Mesendoderm (in vitro differentiated cells): Measurements from ENCODE around the gene TST.

Source experiments
- DNase-seq: peaks from one replicate; pipeline ENCODE4 v3.0.0; 2013
- H2AK5ac ChIP-seq: 2 replicates; pipeline ENCODE4 v1.6.1; 2013; ENCODE audit warnings: low read length, inconsistent platforms
- H2BK120ac ChIP-seq: 2 replicates; pipeline ENCODE4 v1.6.1; 2013; ENCODE audit warnings: low read depth, mild to moderate bottlenecking, low read length, moderate library complexity, mixed read lengths
- H2BK15ac ChIP-seq: replicated peaks from 2 replicates; pipeline ENCODE4 v1.6.1; 2013; ENCODE audit warnings: low read depth, mild to moderate bottlenecking, moderate library complexity
- H2BK5ac ChIP-seq: 2 replicates; pipeline ENCODE4 v1.6.1; 2013; ENCODE audit warnings: low read length, inconsistent platforms
- H3K18ac ChIP-seq: 2 replicates; pipeline ENCODE4 v1.6.1; 2013; ENCODE audit warnings: mild to moderate bottlenecking, low read length, mixed read lengths
- H3K23ac ChIP-seq: one replicate; pipeline ENCODE4 v1.6.1; 2013; ENCODE audit warnings: low read length
- H3K27ac ChIP-seq: 2 replicates; pipeline ENCODE4 v1.5.1; 2013; ENCODE audit warnings: low read depth, mild to moderate bottlenecking, inconsistent platforms, low read length, moderate library complexity
- H3K27me3 ChIP-seq: 2 replicates; pipeline ENCODE4 v1.6.1; 2013; ENCODE audit warnings: low read length, control low read depth, mild to moderate bottlenecking, inconsistent platforms; ENCODE audit not compliant: insufficient read depth, poor library complexity
- H3K36me3 ChIP-seq: 2 replicates; pipeline ENCODE4 v1.6.1; 2013; ENCODE audit warnings: low read length, inconsistent platforms; ENCODE audit not compliant: control insufficient read depth, insufficient read depth
- H3K4ac ChIP-seq: one replicate; pipeline ENCODE4 v1.6.1; 2013; ENCODE audit warnings: low read depth, mild to moderate bottlenecking, low read length, moderate library complexity
- H3K4me1 ChIP-seq: 2 replicates; pipeline ENCODE4 v1.6.1; 2013; ENCODE audit warnings: low read depth, low read length, inconsistent platforms; ENCODE audit not compliant: control insufficient read depth
- H3K4me2 ChIP-seq: 2 replicates; pipeline ENCODE4 v1.6.1; 2013; ENCODE audit warnings: low read length
- H3K4me3 ChIP-seq: 2 replicates; pipeline ENCODE4 v1.5.1; 2013; ENCODE audit warnings: mild to moderate bottlenecking, low read length
- H3K56ac ChIP-seq: one replicate; pipeline ENCODE4 v1.6.1; 2013; ENCODE audit warnings: low read length
- H3K79me1 ChIP-seq: 2 replicates; pipeline ENCODE4 v1.6.1; 2013; ENCODE audit warnings: low read length, inconsistent platforms
- H3K79me2 ChIP-seq: 2 replicates; pipeline ENCODE4 v1.6.1; 2013; ENCODE audit warnings: mild to moderate bottlenecking, low read length; ENCODE audit not compliant: control insufficient read depth, insufficient read depth
- H3K9ac ChIP-seq: 2 replicates; pipeline ENCODE4 v1.6.1; 2013; ENCODE audit warnings: low read length, inconsistent platforms
- H4K5ac ChIP-seq: one replicate; pipeline ENCODE4 v1.6.1; 2013; ENCODE audit warnings: low read length
- H4K8ac ChIP-seq: one replicate; pipeline ENCODE4 v1.6.1; 2013; ENCODE audit warnings: low read depth, mild to moderate bottlenecking, control low read depth, low read length, moderate library complexity
- WGBS: extraction: QIAGEN DNeasy Blood & Tissue Kit; methylation state at CpG from one replicate; pipeline ENCODE4 v1.1.7; 2013; ENCODE audit warnings: low lambda C conversion rate, missing lambda C conversion rate; ENCODE audit not compliant: insufficient coverage; ENCODE audit errors: extremely low coverage; 5-methylcytosine and 5-hydroxymethylcytosine counted together

The TST gene

DNA sequence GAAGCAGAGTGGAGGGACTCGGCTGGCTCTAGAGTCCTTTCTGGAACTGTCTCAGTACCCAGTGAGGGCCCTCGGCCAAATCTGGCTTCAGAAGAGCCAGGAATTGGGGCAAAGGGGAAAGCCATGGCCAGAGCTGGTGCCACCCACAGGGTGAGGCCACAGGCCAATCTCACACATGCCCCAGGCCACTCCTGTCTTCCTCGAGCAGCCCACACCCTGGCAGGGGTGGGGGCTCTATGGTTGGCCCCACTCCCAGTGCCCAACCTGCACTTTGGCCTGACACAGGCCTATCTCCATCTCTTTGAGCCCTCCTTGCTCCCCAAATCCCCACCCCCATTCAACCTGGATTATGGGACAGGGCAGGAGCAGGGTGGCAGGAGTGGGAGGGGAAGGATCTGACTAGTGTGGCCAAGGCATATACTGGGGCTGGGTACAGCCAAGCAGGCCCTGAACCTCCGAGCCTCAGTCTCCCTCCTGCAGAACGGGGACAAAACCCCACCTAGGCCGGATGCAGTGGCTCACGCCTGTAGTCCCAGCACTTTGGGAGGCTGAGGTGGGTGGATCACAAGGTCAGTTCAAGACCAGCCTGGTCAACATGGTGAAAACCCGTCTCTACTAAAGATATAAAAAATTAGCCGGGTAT lies 6.9 kb downstream of the TST start:
- no peak overlapping the region for H2BK120ac ChIP-seq
- WGBS = no CpG with 5 or more reads among the region's 9 CpGs

DNA sequence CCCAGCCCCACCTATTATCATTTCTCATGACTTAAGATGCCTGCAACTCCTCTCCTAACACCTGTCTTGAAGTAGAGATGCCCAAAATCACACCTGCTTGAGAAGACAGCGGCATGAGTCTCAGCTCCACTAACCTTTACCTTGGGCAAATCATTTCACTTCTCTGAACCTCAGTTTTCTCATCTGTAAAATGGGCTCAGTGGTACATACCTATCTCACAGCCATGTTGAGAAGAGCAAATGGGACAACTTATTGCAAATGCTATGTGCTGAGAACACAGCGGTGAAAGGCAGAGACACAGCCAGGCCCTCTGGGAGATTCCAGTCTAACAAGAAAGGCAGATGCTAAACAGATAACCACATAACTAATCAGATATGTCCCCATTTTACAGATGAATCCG lies 7.8 kb downstream of the TST start:
- WGBS = no CpG with 5 or more reads among the region's 3 CpGs

More for the DNA sequence above, 6.9 kb downstream of the TST start:
- Histone ChIP-seq H3K36me3 (no peaks in the 10 kb centered on the region), H3K23ac (no peak overlapping the region), H3K18ac (no peak overlapping the region), H3K9ac (no peak overlapping the region), H3K79me2 (no peaks in the 10 kb centered on the region), H2BK5ac (no peak overlapping the region), H3K4ac (no peak overlapping the region), H2AK5ac (no peak overlapping the region), H3K79me1 (peaks cover 2% of the 10 kb centered on the region), H3K27ac (no peak overlapping the region), H3K27me3 (no peaks in the 10 kb centered on the region), H3K56ac (no peak overlapping the region), H3K4me3 (no peak overlapping the region), H4K5ac (no peak overlapping the region), H2BK15ac (no peak overlapping the region), H3K4me2 (no peak overlapping the region), H3K4me1 (no peaks in the 10 kb centered on the region), H4K8ac (no peak overlapping the region)
- no peak for DNase-seq

DNA sequence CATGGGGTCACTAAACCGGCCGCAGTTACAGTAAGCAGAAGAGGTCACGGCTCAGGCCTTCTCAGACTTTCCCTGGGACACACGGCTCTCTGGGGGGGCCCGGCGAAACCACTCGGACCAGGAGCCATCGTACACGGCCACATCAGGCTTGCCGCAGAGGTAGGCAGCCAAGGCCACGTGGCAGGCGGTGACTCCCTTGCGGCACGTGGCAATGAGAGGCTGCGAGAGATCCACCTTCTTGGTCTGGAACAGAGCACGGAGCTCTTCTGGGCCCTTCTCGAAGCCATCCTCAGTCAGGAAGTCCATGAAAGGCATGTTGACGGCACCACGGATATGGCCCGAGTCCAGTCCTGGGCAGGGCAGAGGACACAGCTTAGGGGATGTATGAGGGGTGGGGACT lies 8.3 kb downstream of the TST start:
- Histone ChIP-seq H2BK120ac (no peak overlapping the region), H3K4me2 (no peak overlapping the region), H4K5ac (no peak overlapping the region), H3K4me3 (no peak overlapping the region), H3K27ac (no peak overlapping the region), H2AK5ac (no peak overlapping the region), H3K9ac (no peak overlapping the region), H3K79me1 (no peaks in the 10 kb centered on the region), H3K36me3 (no peaks in the 10 kb centered on the region), H3K56ac (no peak overlapping the region), H3K79me2 (no peaks in the 10 kb centered on the region), H3K27me3 (no peaks in the 10 kb centered on the region), H3K18ac (no peak overlapping the region), H3K4ac (no peak overlapping the region), H2BK5ac (no peak overlapping the region), H3K23ac (no peak overlapping the region), H3K4me1 (no peaks in the 10 kb centered on the region), H4K8ac (no peak overlapping the region), H2BK15ac (no peak overlapping the region)
- no CpG with 5 or more reads among the region's 20 CpGs for WGBS
- no peak for DNase-seq

More for the DNA sequence above, 7.8 kb downstream of the TST start:
- Histone ChIP-seq H2AK5ac (no peak overlapping the region), H3K4me3 (no peak overlapping the region), H3K79me2 (no peaks in the 10 kb centered on the region), H3K4me1 (no peaks in the 10 kb centered on the region), H2BK120ac (no peak overlapping the region), H4K5ac (no peak overlapping the region), H4K8ac (no peak overlapping the region), H3K9ac (no peak overlapping the region), H3K4ac (no peak overlapping the region), H3K36me3 (no peaks in the 10 kb centered on the region), H3K79me1 (no peaks in the 10 kb centered on the region), H2BK5ac (no peak overlapping the region), H3K27ac (no peak overlapping the region), H3K23ac (no peak overlapping the region), H3K4me2 (no peak overlapping the region), H2BK15ac (no peak overlapping the region), H3K27me3 (no peaks in the 10 kb centered on the region), H3K18ac (no peak overlapping the region), H3K56ac (no peak overlapping the region)
- no peak for DNase-seq

GRCh38 chr22:37010174-37010573 lies 9.1 kb downstream of the TST start:
- Histone ChIP-seq H4K5ac (no peak overlapping the region), H2AK5ac (no peak overlapping the region), H3K27me3 (no peaks in the 10 kb centered on the region), H2BK15ac (no peak overlapping the region), H3K56ac (no peak overlapping the region), H3K36me3 (no peaks in the 10 kb centered on the region), H3K79me1 (no peaks in the 10 kb centered on the region), H3K79me2 (no peaks in the 10 kb centered on the region), H2BK120ac (no peak overlapping the region), H3K23ac (no peak overlapping the region), H4K8ac (no peak overlapping the region), H3K9ac (no peak overlapping the region), H3K4me2 (no peak overlapping the region), H3K4ac (no peak overlapping the region), H2BK5ac (no peak overlapping the region), H3K18ac (no peak overlapping the region), H3K4me1 (no peaks in the 10 kb centered on the region), H3K27ac (no peak overlapping the region), H3K4me3 (no peak overlapping the region)
- WGBS = no CpG with 5 or more reads among the region's 4 CpGs
- DNase-seq = no peak

GRCh38 chr22:37009490-37009889 lies 9.8 kb downstream of the TST start:
- Histone ChIP-seq H3K4me2 (no peak overlapping the region), H3K4ac (no peak overlapping the region), H3K36me3 (no peaks in the 10 kb centered on the region), H3K27ac (no peak overlapping the region), H3K79me1 (no peaks in the 10 kb centered on the region), H3K27me3 (no peaks in the 10 kb centered on the region), H3K23ac (no peak overlapping the region), H3K4me3 (no peak overlapping the region), H4K8ac (no peak overlapping the region), H4K5ac (no peak overlapping the region), H2BK120ac (no peak overlapping the region), H3K18ac (no peak overlapping the region), H3K9ac (no peak overlapping the region), H2AK5ac (no peak overlapping the region), H3K79me2 (no peaks in the 10 kb centered on the region), H2BK5ac (no peak overlapping the region), H3K4me1 (no peaks in the 10 kb centered on the region), H2BK15ac (no peak overlapping the region), H3K56ac (no peak overlapping the region)
- WGBS = no CpG with 5 or more reads among the region's 2 CpGs
- no peak for DNase-seq

- Histone ChIP-seq H3K27me3 (no peaks in the 10 kb centered on the region), H2BK15ac (no peak overlapping the region), H3K4me2 (no peak overlapping the region), H3K56ac (no peak overlapping the region), H2BK120ac (no peak overlapping the region), H3K23ac (no peak overlapping the region), H3K36me3 (no peaks in the 10 kb centered on the region), H2AK5ac (no peak overlapping the region), H3K79me2 (no peaks in the 10 kb centered on the region), H3K4ac (no peak overlapping the region), H4K8ac (no peak overlapping the region), H3K27ac (no peak overlapping the region), H4K5ac (no peak overlapping the region), H3K79me1 (no peaks in the 10 kb centered on the region), H3K18ac (no peak overlapping the region), H3K4me3 (no peak overlapping the region), H3K9ac (no peak overlapping the region), H3K4me1 (no peaks in the 10 kb centered on the region), H2BK5ac (no peak overlapping the region)
- DNase-seq = no peak
- no CpG with 5 or more reads among the region's 2 CpGs for WGBS
These were observed 10.9 kb downstream of the TST start for GRCh38 chr22:37008365-37008764.
